OCI-LY7 (cell line): Measurements from ENCODE around the gene AIFM3.

Source experiments
- EZH2phosphoT487 ChIP-seq: fragments of 200-600 bp; sonication (generic); IDR thresholded peaks from 2 replicates; pipeline ENCODE4 v1.6.1; 2018; ENCODE audit warnings: low read depth, borderline replicate concordance, mild to moderate bottlenecking, mixed run types, antibody characterized with exemption, low read length, moderate library complexity, mixed read lengths
- TF ChIP-seq, protein P1 (sequence below): fragments of 200-600 bp; sonication (generic); conservative IDR thresholded peaks from 2 replicates; pipeline ENCODE4 v1.5.1; 2014; ENCODE audit warnings: mild to moderate bottlenecking, antibody characterized with exemption, low read length, moderate library complexity, mixed read lengths

DNA sequence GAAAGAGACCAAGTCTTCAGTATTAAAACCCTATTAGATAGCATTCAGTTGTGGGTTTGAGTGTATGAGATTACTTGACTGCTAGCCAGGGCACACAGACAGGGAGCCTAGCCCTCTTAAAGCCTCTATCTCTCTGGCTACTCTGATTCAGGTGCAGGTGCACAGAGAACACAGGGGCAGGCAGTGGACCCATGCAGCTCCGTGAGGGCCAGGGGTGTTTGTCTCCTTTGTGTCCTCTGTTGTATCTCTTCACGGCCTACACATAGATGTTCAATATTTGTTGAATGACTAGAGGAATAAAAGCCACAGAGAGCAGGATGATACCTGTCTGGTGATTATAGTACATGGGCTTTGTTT, 21.5 kb upstream of the AIFM3 start:
- TF ChIP-seq EZH2phosphoT487 = no peak
- TF ChIP-seq, protein P1, sequence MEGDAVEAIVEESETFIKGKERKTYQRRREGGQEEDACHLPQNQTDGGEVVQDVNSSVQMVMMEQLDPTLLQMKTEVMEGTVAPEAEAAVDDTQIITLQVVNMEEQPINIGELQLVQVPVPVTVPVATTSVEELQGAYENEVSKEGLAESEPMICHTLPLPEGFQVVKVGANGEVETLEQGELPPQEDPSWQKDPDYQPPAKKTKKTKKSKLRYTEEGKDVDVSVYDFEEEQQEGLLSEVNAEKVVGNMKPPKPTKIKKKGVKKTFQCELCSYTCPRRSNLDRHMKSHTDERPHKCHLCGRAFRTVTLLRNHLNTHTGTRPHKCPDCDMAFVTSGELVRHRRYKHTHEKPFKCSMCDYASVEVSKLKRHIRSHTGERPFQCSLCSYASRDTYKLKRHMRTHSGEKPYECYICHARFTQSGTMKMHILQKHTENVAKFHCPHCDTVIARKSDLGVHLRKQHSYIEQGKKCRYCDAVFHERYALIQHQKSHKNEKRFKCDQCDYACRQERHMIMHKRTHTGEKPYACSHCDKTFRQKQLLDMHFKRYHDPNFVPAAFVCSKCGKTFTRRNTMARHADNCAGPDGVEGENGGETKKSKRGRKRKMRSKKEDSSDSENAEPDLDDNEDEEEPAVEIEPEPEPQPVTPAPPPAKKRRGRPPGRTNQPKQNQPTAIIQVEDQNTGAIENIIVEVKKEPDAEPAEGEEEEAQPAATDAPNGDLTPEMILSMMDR = no peak
